Omental fat pad (tissue), 4 donors: ENCODE measurements around the gene TOP3A. TPM values are rescaled to one million over a fixed set of nuclear protein-coding genes. Genes with fewer than 3 reads are reported as not detected.

Experiments used
- ATAC-seq: fragments of 150-250 bp; one replicate; pipeline ENCODE4 v1.9.1; 2016; ENCODE audit warnings: mild to moderate bottlenecking, moderate library complexity; ENCODE audit not compliant: low FRiP score
- DNase-seq: peaks from one replicate; pipeline ENCODE4 v3.0.0-alpha.2; 2019; ENCODE audit warnings: low spot score
- CTCF ChIP-seq, 3 donors: fragments of 450-650 bp; IDR thresholded peaks; one replicate each; pipeline ENCODE4 v1.5.1; 2016 to 2017; ENCODE audit warnings: antibody characterized with exemption in 3 of 3, mild to moderate bottlenecking in 3 of 3, moderate library complexity in 2 of 3
- total RNA-seq, 4 donors: library from RNA; depleted of rRNA; stranded (reverse); fragments of >200 nt; gene quantifications; one replicate each; pipeline ENCODE4 v1.1.0, GENCODE V29; 2016

The TOP3A gene
- total RNA-seq, 4 donors from 2014 or later, result 23.6 to 80.5 (median 47.5) TPM

- no peak for DNase-seq
- TF ChIP-seq CTCF (IDR thresholded peaks at IDR 0.05), result no peak
Observed at GRCh38 chr17:18233803-18234518, 80.8 kb downstream of the TOP3A start.

GRCh38 chr17:18231164-18231563, 83.6 kb downstream of the TOP3A start:
- DNase-seq, result no peak
- no peak for TF ChIP-seq CTCF (IDR thresholded peaks at IDR 0.05)
- no peak for ATAC-seq

More at GRCh38 chr17:18233803-18234518, 80.8 kb downstream of the TOP3A start:
- ATAC-seq, result no peak

DNA sequence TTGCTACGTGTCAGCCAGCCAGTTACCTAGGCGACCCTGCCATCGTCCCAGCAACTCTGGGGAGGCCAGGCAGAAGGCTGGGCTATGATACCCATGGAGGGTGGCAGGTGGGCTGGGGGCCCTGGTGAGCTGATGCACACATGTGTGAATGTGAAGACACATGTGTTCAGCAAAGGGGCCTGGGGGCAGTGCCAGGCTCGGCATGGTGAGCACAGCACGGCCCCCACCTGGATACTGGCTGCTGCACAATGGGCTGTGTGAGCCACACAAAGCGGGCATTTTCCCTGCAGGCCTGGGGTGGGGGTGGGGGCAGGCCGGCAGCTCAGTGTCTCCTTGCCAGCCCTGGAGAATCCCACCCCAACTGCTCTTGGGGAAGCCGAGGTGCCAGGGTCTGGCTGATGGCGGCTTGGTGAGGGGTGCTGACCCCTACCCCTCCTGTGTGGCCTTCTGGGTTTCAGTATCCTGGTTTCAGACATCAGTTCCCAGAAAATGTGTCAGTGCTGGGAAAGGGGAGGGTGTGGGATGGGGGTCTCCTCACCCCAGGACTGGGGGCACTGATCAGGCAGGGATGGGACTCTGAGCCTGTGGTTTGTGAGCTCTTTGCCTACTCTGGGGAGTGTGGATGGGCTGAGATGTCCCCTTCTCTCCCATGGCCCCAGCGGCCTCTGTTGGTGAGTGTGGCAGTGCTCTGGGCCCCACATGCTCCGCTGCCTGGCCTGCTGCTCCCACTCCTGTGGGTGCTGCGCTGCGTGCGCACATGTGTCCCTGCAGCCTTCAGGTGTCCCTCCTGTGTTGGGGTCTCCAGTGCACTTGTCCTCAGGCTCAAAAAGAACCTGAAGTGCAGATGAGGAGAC, 84.3 kb downstream of the TOP3A start:
- ATAC-seq, result no peak

DNA sequence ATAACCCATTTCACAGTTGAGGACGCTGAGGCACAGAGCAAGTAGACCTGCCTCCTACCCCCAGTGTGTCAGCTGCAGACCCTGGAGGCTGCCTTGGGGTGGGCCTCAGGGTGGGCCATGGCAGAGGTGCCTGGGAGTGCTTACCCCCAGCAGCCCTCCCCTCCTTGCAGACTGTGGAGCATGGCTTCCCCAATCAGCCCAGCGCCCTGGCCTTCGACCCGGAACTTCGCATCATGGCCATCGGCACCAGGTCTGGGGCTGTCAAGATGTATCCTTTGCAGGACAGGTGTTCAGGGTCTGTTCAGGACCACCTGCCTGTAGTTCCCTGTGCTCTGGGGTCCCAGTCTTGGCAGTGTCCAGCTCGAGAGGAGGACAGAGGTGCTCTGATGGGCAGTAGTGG, 85.0 kb downstream of the TOP3A start:
- DNase-seq (no peak), ATAC-seq (no peak)
- no peak for TF ChIP-seq CTCF (IDR thresholded peaks at IDR 0.05)

More for the DNA sequence above, 84.3 kb downstream of the TOP3A start:
- TF ChIP-seq CTCF (IDR thresholded peaks at IDR 0.05), result no peak
- DNase-seq, result no peak

GRCh38 chr17:18229254-18229653, 85.5 kb downstream of the TOP3A start:
- ATAC-seq (no peak), DNase-seq (no peak)
- TF ChIP-seq CTCF (IDR thresholded peaks at IDR 0.05), result no peak

- DNase-seq (no peak), ATAC-seq (no peak)
Observed at GRCh38 chr17:18228176-18228682, 86.6 kb downstream of the TOP3A start.

More at GRCh38 chr17:18228176-18228682, 86.6 kb downstream of the TOP3A start:
- TF ChIP-seq CTCF (IDR thresholded peaks at IDR 0.05), result no peak
